ENCODE measurements around the gene SLC2A1. TPM values are rescaled to one million over a fixed set of nuclear protein-coding genes. Genes with fewer than 3 reads are reported as not detected.
A peak's percentile ranks its signal among the peaks of the same experiment; 100 is the strongest.

Gene SLC2A1
- total RNA-seq, 1 donor from 2014 or later = 1,905 TPM

DNA sequence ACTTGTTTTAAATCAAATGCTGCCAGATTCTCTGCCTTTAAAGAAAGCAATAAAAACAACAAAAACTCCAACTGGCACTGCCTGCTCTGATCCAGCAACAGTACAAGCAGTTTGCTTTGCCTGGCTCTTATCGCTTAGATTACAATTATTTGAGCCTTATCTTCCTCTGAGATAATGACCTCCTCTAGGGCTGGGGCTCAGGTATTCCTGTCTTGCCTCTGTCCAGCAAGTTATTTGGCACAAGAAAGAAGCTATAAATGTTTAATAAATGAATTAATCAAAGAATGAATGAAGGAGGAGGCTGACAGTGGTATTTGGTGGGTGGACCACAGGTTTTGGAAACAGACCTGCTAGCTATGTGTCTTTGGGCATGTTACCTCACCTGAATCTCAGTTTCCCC is 6.7 kb upstream of the SLC2A1 start:
- DNase-seq (ENCODE audit: low read depth) (no peak), FAIRE-seq (no peak)
- TF ChIP-seq CTCF (IDR thresholded peaks at IDR 0.05; ENCODE audit: insufficient read depth, low read length, severe bottlenecking) = no peak
- peaks cover 3% of the 10 kb centered on the region for H3K36me3 ChIP-seq (ENCODE audit: control insufficient read depth, insufficient read depth, low read length)
- H3K4me3 ChIP-seq (ENCODE audit: low read depth, low read length) = no peak overlapping the region
- H3K27me3 ChIP-seq (ENCODE audit: control insufficient read depth, insufficient read depth, low read length) = no peaks in the 10 kb centered on the region

DNA sequence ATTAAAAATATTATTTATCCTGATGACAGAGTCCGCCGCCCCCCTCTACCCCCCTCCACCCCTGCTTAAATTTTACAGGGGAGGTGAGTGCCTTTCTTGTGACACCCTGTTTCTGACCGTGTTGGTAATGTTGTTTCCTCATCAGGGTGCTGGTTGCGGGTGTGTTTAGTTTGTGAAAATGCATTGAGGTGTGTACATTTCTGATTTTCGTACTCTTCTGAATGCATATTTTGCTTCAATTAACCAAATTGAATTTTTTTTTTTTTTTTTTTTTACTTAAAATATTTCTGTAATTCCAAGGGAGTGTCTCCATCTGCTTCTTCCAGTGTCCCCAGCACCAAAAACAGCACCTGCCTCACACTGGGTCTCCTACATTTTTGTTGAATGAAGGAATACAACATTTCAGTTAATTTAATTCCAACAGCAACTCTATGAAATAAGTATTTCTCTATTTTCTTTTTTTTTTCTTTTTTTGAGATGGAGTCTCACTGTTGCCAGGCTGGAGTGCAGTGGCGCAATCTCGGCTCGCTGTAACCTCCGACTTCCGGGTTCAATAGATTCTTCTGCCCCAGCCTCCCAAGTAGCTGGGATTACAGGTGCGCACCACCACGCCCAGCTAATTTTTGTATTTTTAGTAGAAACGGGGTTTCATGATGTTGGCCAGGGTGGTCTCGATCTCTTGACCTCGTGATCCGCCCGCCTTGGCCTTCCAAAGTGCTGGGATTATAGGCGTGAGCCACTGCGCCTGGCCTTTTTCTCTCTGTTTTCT is 5.6 kb upstream of the SLC2A1 start:
- no peaks in the 10 kb centered on the region for H3K27me3 ChIP-seq (ENCODE audit: control insufficient read depth, insufficient read depth, low read length)
- no peak for TF ChIP-seq CTCF (IDR thresholded peaks at IDR 0.05; ENCODE audit: insufficient read depth, low read length, severe bottlenecking)
- DNase-seq (ENCODE audit: low read depth) = no peak
- H3K4me3 ChIP-seq (ENCODE audit: low read depth, low read length) = no peak overlapping the region
- no peak for FAIRE-seq
- no peaks in the 10 kb centered on the region for H3K36me3 ChIP-seq (ENCODE audit: control insufficient read depth, insufficient read depth, low read length)

DNA sequence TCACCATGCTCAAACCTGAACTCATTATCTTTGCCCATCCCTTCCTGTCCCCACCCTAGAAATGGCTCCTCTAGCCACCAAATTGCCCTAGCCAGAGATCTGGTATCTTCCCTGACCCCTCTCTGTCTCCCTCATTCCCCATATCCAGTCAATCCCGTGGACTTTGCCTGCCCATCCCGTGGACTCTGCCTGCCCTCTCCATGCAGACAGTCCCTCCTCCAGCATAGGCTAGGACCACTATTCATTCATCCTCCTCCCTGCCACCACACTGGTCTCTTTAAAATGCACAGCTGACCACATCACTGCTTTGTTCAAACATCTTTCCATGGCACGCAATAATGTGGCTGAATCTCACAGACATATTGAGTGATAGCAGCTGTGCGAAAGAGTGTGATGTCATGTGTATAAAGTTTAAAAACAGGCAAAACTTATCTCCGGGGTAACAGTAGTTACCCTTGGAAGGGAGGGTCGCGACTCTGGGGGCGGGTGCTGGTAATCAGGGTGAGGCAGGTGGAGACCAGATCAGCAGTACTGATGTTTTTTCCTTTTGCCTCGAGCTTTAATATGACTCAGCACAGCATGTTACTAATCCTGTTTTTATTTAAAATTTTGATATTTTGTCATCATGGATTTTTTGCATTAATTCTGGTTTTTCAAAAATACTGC is 4.8 kb upstream of the SLC2A1 start:
- FAIRE-seq = no peak

DNA sequence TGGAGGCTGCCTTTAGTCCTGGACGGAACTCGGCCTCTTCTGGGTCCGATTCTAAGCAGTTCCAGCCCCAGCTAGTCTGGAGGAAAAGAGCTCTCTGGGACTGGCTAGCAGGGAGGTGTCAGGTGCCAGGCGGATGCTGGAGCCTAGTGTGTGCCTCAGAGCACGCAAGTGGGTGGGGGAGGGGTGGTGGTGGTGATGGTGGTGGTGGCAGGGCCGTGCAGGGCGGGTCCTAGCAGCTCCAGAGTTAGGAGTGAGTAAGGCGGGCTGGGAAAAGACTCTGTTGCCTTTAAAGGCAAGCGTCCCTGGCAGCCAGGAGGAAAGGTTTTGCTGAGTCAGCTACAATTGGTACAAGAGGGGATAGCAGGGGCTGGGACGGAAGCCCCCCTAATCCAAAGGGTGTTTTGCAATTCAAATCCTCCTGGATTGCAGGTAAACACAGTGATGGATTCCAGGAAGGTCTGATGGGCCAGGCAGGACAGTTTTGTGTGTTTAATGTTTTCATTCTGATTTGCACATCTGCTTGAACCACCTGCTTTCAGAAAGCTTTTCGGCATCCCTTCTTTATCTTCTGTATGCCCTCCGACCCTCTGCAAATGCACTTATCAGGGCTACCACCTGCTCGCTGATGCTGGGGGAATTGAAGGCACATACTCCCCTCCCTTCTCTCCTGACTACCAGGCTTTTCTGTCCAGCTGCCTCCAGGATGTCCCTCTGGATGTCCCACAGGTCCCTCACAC is 4.1 kb upstream of the SLC2A1 start:
- no peak for TF ChIP-seq CTCF (IDR thresholded peaks at IDR 0.05; ENCODE audit: insufficient read depth, low read length, severe bottlenecking)
- FAIRE-seq (no peak), DNase-seq (ENCODE audit: low read depth) (peak; percentile 84)
- Histone ChIP-seq H3K4me3 (ENCODE audit: low read depth, low read length) (no peak overlapping the region), H3K27me3 (ENCODE audit: control insufficient read depth, insufficient read depth, low read length) (no peaks in the 10 kb centered on the region), H3K36me3 (ENCODE audit: control insufficient read depth, insufficient read depth, low read length) (peaks cover under 1% of the 10 kb centered on the region)

More for the DNA sequence above, 4.8 kb upstream of the SLC2A1 start:
- TF ChIP-seq CTCF (IDR thresholded peaks at IDR 0.05; ENCODE audit: insufficient read depth, low read length, severe bottlenecking) = no peak
- peak; percentile 73 for DNase-seq (ENCODE audit: low read depth)
- no peaks in the 10 kb centered on the region for H3K36me3 ChIP-seq (ENCODE audit: control insufficient read depth, insufficient read depth, low read length)
- H3K27me3 ChIP-seq (ENCODE audit: control insufficient read depth, insufficient read depth, low read length) = no peaks in the 10 kb centered on the region
- no peak overlapping the region for H3K4me3 ChIP-seq (ENCODE audit: low read depth, low read length)

GRCh38 chr1:42961312-42962091 is 2.8 kb upstream of the SLC2A1 start:
- DNase-seq (ENCODE audit: low read depth) = no peak
- no peak for TF ChIP-seq CTCF (IDR thresholded peaks at IDR 0.05; ENCODE audit: insufficient read depth, low read length, severe bottlenecking)
- no peaks in the 10 kb centered on the region for H3K27me3 ChIP-seq (ENCODE audit: control insufficient read depth, insufficient read depth, low read length)
- H3K36me3 ChIP-seq (ENCODE audit: control insufficient read depth, insufficient read depth, low read length) = peaks cover 8% of the 10 kb centered on the region
- H3K4me3 ChIP-seq (ENCODE audit: low read depth, low read length) = no peak overlapping the region
- no peak for FAIRE-seq
